BLaER1 treated with 17β-estradiol and CSF1 and Interleukin-3, amounts not matched to agents 10 nM and 100 nM (cell line): ENCODE data around the gene ULK2.

Source experiments
- H3K27ac ChIP-seq, 11 experiments: shearing (Covaris generic); formaldehyde crosslinking; 2 replicates each; pipeline ENCODE4 v1.8.1; 2022
- H3K27me3 ChIP-seq, 11 experiments: shearing (Covaris generic); formaldehyde crosslinking; 2 replicates each; pipeline ENCODE4 v1.8.1; 2022
- H3K36me3 ChIP-seq, 11 experiments: shearing (Covaris generic); formaldehyde crosslinking; 2 replicates each; pipeline ENCODE4 v1.8.1; 2022
- H3K4me1 ChIP-seq, 10 experiments: shearing (Covaris generic); formaldehyde crosslinking; 2 replicates each; pipeline ENCODE4 v1.8.1; 2022
- H3K4me2 ChIP-seq, 11 experiments: shearing (Covaris generic); formaldehyde crosslinking; 2 replicates each; pipeline ENCODE4 v1.8.1; 2022
- H3K4me3 ChIP-seq, 10 experiments: shearing (Covaris generic); formaldehyde crosslinking; 2 replicates each; pipeline ENCODE4 v1.8.1; 2022
- H3K9ac ChIP-seq, 11 experiments: shearing (Covaris generic); formaldehyde crosslinking; 2 replicates each; pipeline ENCODE4 v1.8.1; 2022
- H3K9me3 ChIP-seq, 11 experiments: shearing (Covaris generic); formaldehyde crosslinking; replicated peaks in 1 of 11; 2 replicates each; pipeline ENCODE4 v1.8.1; 2022
- H4K20me1 ChIP-seq, 11 experiments: shearing (Covaris generic); formaldehyde crosslinking; 2 replicates each; pipeline ENCODE4 v1.8.1; 2022
- Cebpa-rat ChIP-seq, 11 experiments: shearing (Covaris generic); IDR thresholded peaks; 2 replicates each; pipeline ENCODE4 v1.8.1; 2022

Gene ULK2

DNA sequence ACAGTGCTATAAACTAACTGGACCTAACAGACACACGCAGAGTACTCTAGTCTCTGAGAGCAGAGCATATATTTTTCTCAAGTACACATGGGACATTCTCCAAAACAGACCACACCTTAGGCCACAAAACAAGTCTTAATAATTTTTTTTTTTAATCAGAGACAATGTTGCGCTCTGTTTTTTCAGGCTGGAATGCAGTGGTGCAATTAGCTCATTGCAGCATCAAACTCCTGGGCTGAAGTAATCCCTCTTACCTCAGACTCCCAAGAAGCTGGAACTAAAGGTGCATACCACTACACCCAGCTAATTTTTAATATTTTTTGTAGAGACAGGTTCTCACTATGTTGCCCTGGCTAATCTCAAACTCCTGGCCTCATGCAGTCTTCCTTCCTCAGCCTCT is 37.7 kb downstream of the ULK2 start:
- H3K36me3 ChIP-seq, result peaks cover under 1 to 78% (median 14%) of the 10 kb centered on the region in 11 experiments; a peak in 17 of 22 replicates
- H3K27me3 ChIP-seq, result no peaks in the 10 kb centered on the region
- H3K9me3 ChIP-seq, result peaks cover 13 to 30% (median 20%) of the 10 kb centered on the region in 11 experiments; a peak in 20 of 22 replicates
- peak overlapping the region; percentile 63 to 81 (median 74); a peak in 19 of 22 replicates for H3K4me2 ChIP-seq
- H3K27ac ChIP-seq, result peak overlapping the region in 9 of 11 experiments; percentile 67 to 88 (median 79); a peak in 18 of 22 replicates
- peak overlapping the region in 7 of 11 experiments; percentile 50 to 75 (median 66); a peak in 11 of 22 replicates for H3K9ac ChIP-seq
- H4K20me1 ChIP-seq, result no peaks in the 10 kb centered on the region
- 0 out of 22 replicates have a peak, but pooled peaks of 1 of the 11 experiments have one; percentile 19 for TF ChIP-seq Cebpa-rat (IDR thresholded peaks at IDR 0.05)
- peak overlapping the region in 3 of 10 experiments; percentile 29 to 59 (median 43); a peak in 3 of 20 replicates for H3K4me3 ChIP-seq
- peaks cover 12 to 29% (median 21%) of the 10 kb centered on the region in 10 experiments for H3K4me1 ChIP-seq

- Histone ChIP-seq H3K4me2 (no peak overlapping the region), H3K36me3 (peaks cover 9 to 82% (median 23%) of the 10 kb centered on the region in 11 experiments; a peak in 18 of 22 replicates), H3K9ac (no peak overlapping the region), H3K4me1 (no peaks in the 10 kb centered on the region), H3K27ac (no peak overlapping the region), H3K27me3 (no peaks in the 10 kb centered on the region), H3K9me3 (no peaks in the 10 kb centered on the region), H4K20me1 (no peaks in the 10 kb centered on the region), H3K4me3 (no peak overlapping the region)
- no peak for TF ChIP-seq Cebpa-rat (IDR thresholded peaks at IDR 0.05)
Measured at GRCh38 chr17:19812407-19812806, 55.3 kb downstream of the ULK2 start.

DNA sequence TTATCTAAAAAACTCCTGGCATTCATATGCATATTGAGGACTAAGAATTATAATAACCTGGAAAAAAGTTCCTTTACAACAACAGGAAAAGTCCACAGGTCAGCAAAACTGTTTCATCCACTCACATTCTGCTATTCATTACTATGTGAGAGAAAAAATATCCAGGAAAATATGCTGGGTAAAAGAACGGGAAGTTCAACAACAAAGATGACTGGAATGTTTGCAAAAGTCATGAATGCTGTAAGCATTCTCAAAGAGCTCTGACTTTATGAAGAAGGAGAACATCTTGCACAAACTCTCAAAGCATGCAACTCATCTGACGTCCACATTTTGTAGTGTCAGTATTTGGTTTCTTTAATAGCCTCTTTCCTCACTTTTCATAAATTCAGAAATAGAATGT is 62.7 kb downstream of the ULK2 start:
- Histone ChIP-seq H3K27ac (no peak overlapping the region), H3K4me3 (no peak overlapping the region), H3K36me3 (peaks cover 13 to 92% (median 42%) of the 10 kb centered on the region in 11 experiments; a peak in 17 of 22 replicates), H3K4me1 (no peaks in the 10 kb centered on the region; a peak in 1 of 20 replicates), H3K9ac (no peak overlapping the region), H3K27me3 (no peaks in the 10 kb centered on the region), H3K4me2 (no peak overlapping the region), H4K20me1 (no peaks in the 10 kb centered on the region), H3K9me3 (no peaks in the 10 kb centered on the region)
- no peak for TF ChIP-seq Cebpa-rat (IDR thresholded peaks at IDR 0.05)

- no peak for TF ChIP-seq Cebpa-rat (IDR thresholded peaks at IDR 0.05)
- Histone ChIP-seq H3K4me2 (no peak overlapping the region), H3K4me1 (no peaks in the 10 kb centered on the region; a peak in 1 of 20 replicates), H4K20me1 (no peaks in the 10 kb centered on the region), H3K27me3 (no peaks in the 10 kb centered on the region), H3K27ac (no peak overlapping the region), H3K36me3 (peaks cover 23 to 94% (median 54%) of the 10 kb centered on the region in 11 experiments), H3K9me3 (peaks cover 23 to 32% (median 29%) of the 10 kb centered on the region in 11 experiments), H3K4me3 (no peak overlapping the region), H3K9ac (no peak overlapping the region)
Measured at GRCh38 chr17:19800571-19800970, 67.2 kb downstream of the ULK2 start.

- H3K27me3 ChIP-seq, result no peaks in the 10 kb centered on the region
- no peak overlapping the region for H3K4me3 ChIP-seq
- peaks cover 31 to 39% (median 37%) of the 10 kb centered on the region in 11 experiments for H3K9me3 ChIP-seq
- H3K27ac ChIP-seq, result no peak overlapping the region
- H3K4me1 ChIP-seq, result no peaks in the 10 kb centered on the region
- no peak overlapping the region for H3K4me2 ChIP-seq
- H3K36me3 ChIP-seq, result peaks cover 31 to 94% (median 62%) of the 10 kb centered on the region in 11 experiments
- TF ChIP-seq Cebpa-rat (IDR thresholded peaks at IDR 0.05), result no peak
- H3K9ac ChIP-seq, result no peak overlapping the region
- no peaks in the 10 kb centered on the region for H4K20me1 ChIP-seq
Measured at GRCh38 chr17:19799796-19800195, 67.9 kb downstream of the ULK2 start.

GRCh38 chr17:19796457-19796856 is 71.3 kb downstream of the ULK2 start:
- H3K4me1 ChIP-seq, result no peaks in the 10 kb centered on the region
- H3K4me3 ChIP-seq, result peak overlapping the region in 6 of 10 experiments; percentile 11 to 27 (median 13); a peak in 4 of 20 replicates
- no peak overlapping the region for H3K4me2 ChIP-seq
- peaks cover 55 to 100% (median 85%) of the 10 kb centered on the region in 11 experiments for H3K36me3 ChIP-seq
- H3K27ac ChIP-seq, result no peak overlapping the region
- peaks cover 51 to 63% (median 56%) of the 10 kb centered on the region in 11 experiments for H3K9me3 ChIP-seq
- H3K27me3 ChIP-seq, result no peaks in the 10 kb centered on the region
- H4K20me1 ChIP-seq, result no peaks in the 10 kb centered on the region
- TF ChIP-seq Cebpa-rat (IDR thresholded peaks at IDR 0.05), result no peak
- H3K9ac ChIP-seq, result no peak overlapping the region

- Histone ChIP-seq H3K9me3 (peaks cover 41 to 48% (median 43%) of the 10 kb centered on the region in 11 experiments), H3K27ac (no peak overlapping the region), H3K9ac (no peak overlapping the region), H3K27me3 (no peaks in the 10 kb centered on the region), H3K36me3 (peaks cover 64 to 100% (median 80%) of the 10 kb centered on the region in 11 experiments), H3K4me2 (no peak overlapping the region), H3K4me1 (peaks cover 0 to 4% (median 0%) of the 10 kb centered on the region in 10 experiments; a peak in 1 of 20 replicates), H3K4me3 (no peak overlapping the region), H4K20me1 (no peaks in the 10 kb centered on the region)
- no peak for TF ChIP-seq Cebpa-rat (IDR thresholded peaks at IDR 0.05)
Measured at GRCh38 chr17:19791918-19792550, 75.7 kb downstream of the ULK2 start.

DNA sequence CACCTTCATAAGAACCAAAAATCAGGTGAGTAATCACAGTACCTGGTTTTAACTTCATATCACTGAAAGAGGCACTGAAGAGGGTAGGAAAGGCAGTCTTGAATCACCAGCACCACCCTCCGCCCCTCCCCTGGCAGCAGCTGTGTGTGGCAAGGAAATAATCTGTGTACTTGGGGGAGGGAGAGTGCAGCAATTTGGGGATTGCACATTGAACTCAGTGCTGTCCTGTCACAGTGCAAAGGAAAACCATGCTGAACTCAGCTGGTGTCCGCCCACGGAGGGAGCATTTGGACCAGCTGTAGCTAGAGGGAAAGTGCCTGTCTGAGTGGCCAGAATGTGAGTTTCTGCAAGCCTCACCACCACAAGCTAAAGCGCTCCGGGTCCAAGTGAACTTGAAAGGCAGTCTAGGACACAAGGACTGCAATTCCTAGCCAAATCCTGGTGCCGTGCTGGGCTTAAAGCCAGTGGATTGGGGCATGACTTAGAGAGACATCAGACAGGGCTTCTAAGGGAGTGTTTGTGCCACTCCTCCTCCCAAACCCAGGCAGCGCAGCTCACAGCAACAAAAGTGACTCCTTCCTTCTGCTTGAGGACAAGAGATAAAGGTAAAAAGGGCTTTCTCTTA is 79.9 kb downstream of the ULK2 start:
- H3K4me1 ChIP-seq, result peaks cover 0 to 4% (median 0%) of the 10 kb centered on the region in 10 experiments; a peak in 1 of 20 replicates
- H3K4me2 ChIP-seq, result no peak overlapping the region
- no peak overlapping the region for H3K9ac ChIP-seq
- peaks cover 0 to 6% (median under 1%) of the 10 kb centered on the region in 11 experiments; a peak in 15 of 22 replicates for H3K9me3 ChIP-seq
- H3K4me3 ChIP-seq, result no peak overlapping the region
- no peaks in the 10 kb centered on the region for H3K27me3 ChIP-seq
- H4K20me1 ChIP-seq, result no peaks in the 10 kb centered on the region
- no peak overlapping the region for H3K27ac ChIP-seq
- peaks cover 26 to 87% (median 39%) of the 10 kb centered on the region in 11 experiments for H3K36me3 ChIP-seq
- no peak for TF ChIP-seq Cebpa-rat (IDR thresholded peaks at IDR 0.05)

GRCh38 chr17:19785854-19786253 is 81.9 kb downstream of the ULK2 start:
- Histone ChIP-seq H3K4me2 (no peak overlapping the region), H3K27me3 (no peaks in the 10 kb centered on the region), H3K36me3 (peaks cover 19 to 87% (median 34%) of the 10 kb centered on the region in 11 experiments; a peak in 21 of 22 replicates), H3K9me3 (no peaks in the 10 kb centered on the region), H3K27ac (no peak overlapping the region), H3K4me1 (peaks cover 0 to 4% (median 0%) of the 10 kb centered on the region in 10 experiments; a peak in 1 of 20 replicates), H4K20me1 (no peaks in the 10 kb centered on the region), H3K9ac (no peak overlapping the region), H3K4me3 (no peak overlapping the region)
- TF ChIP-seq Cebpa-rat (IDR thresholded peaks at IDR 0.05), result no peak
